HepG2 (cell line): ENCODE data around the gene C3orf18. TPM values are rescaled to one million over a fixed set of nuclear protein-coding genes. Genes with fewer than 3 reads are reported as not detected.
A peak's percentile ranks its signal among the peaks of the same experiment; 100 is the strongest.

Experiments used
- CREM ChIP-seq, 2 experiments: sonication (generic) in 1 of 2; formaldehyde crosslinking in 1 of 2; IDR thresholded peaks; 2 replicates each; pipeline versions ENCODE4 v1.4.0 to v1.6.1; 2016 to 2020; ENCODE audit warnings: antibody characterized with exemption in 1 of 2, mild to moderate bottlenecking in 1 of 2, missing genetic modification reagents in 1 of 2
- GFI1 ChIP-seq: sonication (generic); formaldehyde crosslinking; IDR thresholded peaks from 2 replicates; pipeline ENCODE4 v1.5.0; 2020; ENCODE audit warnings: missing genetic modification reagents, mild to moderate bottlenecking, borderline replicate concordance
- KLF15 ChIP-seq: sonication (generic); formaldehyde crosslinking; IDR thresholded peaks from 2 replicates; pipeline ENCODE4 v1.8.1; 2023; ENCODE audit warnings: borderline replicate concordance, mild to moderate bottlenecking, inconsistent platforms, missing genetic modification reagents, mixed read lengths
- MEIS1 ChIP-seq: sonication (generic); formaldehyde crosslinking; IDR thresholded peaks from 2 replicates; pipeline ENCODE4 v1.9.0; 2021; ENCODE audit warnings: mild to moderate bottlenecking, missing genetic modification reagents, moderate library complexity, borderline replicate concordance
- MYC ChIP-seq: sonication (generic); formaldehyde crosslinking; IDR thresholded peaks from 2 replicates; pipeline ENCODE4 v1.9.0; 2021; ENCODE audit warnings: missing genetic modification reagents, borderline replicate concordance
- NONO ChIP-seq, 2 experiments: fragments of 450-650 bp in 1 of 2; sonication (generic) in 1 of 2; formaldehyde crosslinking in 1 of 2; IDR thresholded peaks in 1 of 2; conservative IDR thresholded peaks in 1 of 2; 2 replicates each; pipeline versions ENCODE4 v1.6.1 to v1.8.0; 2017 to 2022; ENCODE audit warnings: mild to moderate bottlenecking in 1 of 2, missing genetic modification reagents in 1 of 2, moderate library complexity in 1 of 2
- PTBP1 ChIP-seq: fragments of 200-400 bp; formaldehyde crosslinking; IDR thresholded peaks from 2 replicates; pipeline ENCODE4 v1.6.1; 2018; ENCODE audit warnings: low read length, low read depth; ENCODE audit not compliant: poor library complexity, severe bottlenecking
- RBAK ChIP-seq: sonication (generic); formaldehyde crosslinking; IDR thresholded peaks from 2 replicates; pipeline ENCODE4 v1.5.1; 2020; ENCODE audit warnings: mild to moderate bottlenecking, missing genetic modification reagents
- TSC22D2 ChIP-seq: sonication (generic); formaldehyde crosslinking; IDR thresholded peaks from 2 replicates; pipeline ENCODE4 v1.5.1; 2020; ENCODE audit warnings: missing genetic modification reagents, mild to moderate bottlenecking, borderline replicate concordance
- ZNF10 ChIP-seq: sonication (generic); formaldehyde crosslinking; IDR thresholded peaks from 2 replicates; pipeline ENCODE4 v1.4.0; 2020; ENCODE audit warnings: mild to moderate bottlenecking, low read depth, missing genetic modification reagents, borderline replicate concordance
- ZNF337 ChIP-seq: sonication (generic); formaldehyde crosslinking; IDR thresholded peaks from 2 replicates; pipeline ENCODE4 v1.5.1; 2020; ENCODE audit warnings: missing genetic modification reagents, low read depth, mild to moderate bottlenecking, borderline replicate concordance
- ZNF614 ChIP-seq: IDR thresholded peaks from 2 replicates; pipeline ENCODE4 v1.6.1; 2018; ENCODE audit warnings: missing biosample characterization, missing genetic modification reagents, inconsistent platforms, borderline replicate concordance
- ZSCAN9 ChIP-seq: IDR thresholded peaks from 2 replicates; pipeline ENCODE4 v1.6.1; 2016; ENCODE audit warnings: borderline replicate concordance
- polyA plus RNA-seq, 8 experiments: library from polyadenylated mRNA; depleted of rRNA in 3 of 8; stranded (reverse) in 7 of 8; unstranded in 1 of 8; fragments of >200 nt; fragmentation: Illumina TruSeq in 4 of 8; extraction: Trizol in 4 of 8; gene quantifications; 2 replicates each; pipeline versions ENCODE4 v1.2.1 to v1.2.3, GENCODE V29; 2011 to 2016; ENCODE audit warnings: low read depth in 4 of 8, missing spikeins in 1 of 8, mixed read lengths in 1 of 8; ENCODE audit not compliant: insufficient read depth in 1 of 8
- total RNA-seq, 5 experiments: library from RNA; depleted of rRNA; stranded (reverse); fragments of >200 nt; fragmentation: Illumina TruSeq; extraction: Trizol; gene quantifications; 2 replicates each; pipeline ENCODE4 v1.2.3, GENCODE V29; 2016; ENCODE audit warnings: low read depth in 1 of 5
- TF ChIP-seq, protein P1 (sequence below): sonication (generic); formaldehyde crosslinking; IDR thresholded peaks from 2 replicates; pipeline ENCODE4 v1.5.0; 2020; ENCODE audit warnings: missing genetic modification reagents, mild to moderate bottlenecking, borderline replicate concordance
- TF ChIP-seq, protein P2 (sequence below), 2 experiments: sonication (generic) in 1 of 2; formaldehyde crosslinking in 1 of 2; IDR thresholded peaks; 2 replicates each; pipeline versions ENCODE4 v1.6.1 to v1.9.0; 2014 to 2022; ENCODE audit warnings: antibody characterized with exemption in 1 of 2, borderline replicate concordance in 1 of 2, inconsistent platforms in 1 of 2, low read depth in 1 of 2, missing genetic modification reagents in 1 of 2
- TF ChIP-seq, protein P3 (sequence below), 2 experiments: sonication (generic) in 1 of 2; formaldehyde crosslinking in 1 of 2; IDR thresholded peaks; 2 replicates each; pipeline versions ENCODE4 v1.4.0 to v1.6.1; 2018 to 2020; ENCODE audit warnings: missing genetic modification reagents in 2 of 2, borderline replicate concordance in 1 of 2, low read depth in 1 of 2, mild to moderate bottlenecking in 1 of 2, missing biosample characterization in 1 of 2

Gene C3orf18
- total and polyA plus RNA-seq, 2 of the 13 experiments (the other 11 are each of a cell fraction or from before 2014, with no cell fraction given) = 1.6 to 4.8 TPM

DNA sequence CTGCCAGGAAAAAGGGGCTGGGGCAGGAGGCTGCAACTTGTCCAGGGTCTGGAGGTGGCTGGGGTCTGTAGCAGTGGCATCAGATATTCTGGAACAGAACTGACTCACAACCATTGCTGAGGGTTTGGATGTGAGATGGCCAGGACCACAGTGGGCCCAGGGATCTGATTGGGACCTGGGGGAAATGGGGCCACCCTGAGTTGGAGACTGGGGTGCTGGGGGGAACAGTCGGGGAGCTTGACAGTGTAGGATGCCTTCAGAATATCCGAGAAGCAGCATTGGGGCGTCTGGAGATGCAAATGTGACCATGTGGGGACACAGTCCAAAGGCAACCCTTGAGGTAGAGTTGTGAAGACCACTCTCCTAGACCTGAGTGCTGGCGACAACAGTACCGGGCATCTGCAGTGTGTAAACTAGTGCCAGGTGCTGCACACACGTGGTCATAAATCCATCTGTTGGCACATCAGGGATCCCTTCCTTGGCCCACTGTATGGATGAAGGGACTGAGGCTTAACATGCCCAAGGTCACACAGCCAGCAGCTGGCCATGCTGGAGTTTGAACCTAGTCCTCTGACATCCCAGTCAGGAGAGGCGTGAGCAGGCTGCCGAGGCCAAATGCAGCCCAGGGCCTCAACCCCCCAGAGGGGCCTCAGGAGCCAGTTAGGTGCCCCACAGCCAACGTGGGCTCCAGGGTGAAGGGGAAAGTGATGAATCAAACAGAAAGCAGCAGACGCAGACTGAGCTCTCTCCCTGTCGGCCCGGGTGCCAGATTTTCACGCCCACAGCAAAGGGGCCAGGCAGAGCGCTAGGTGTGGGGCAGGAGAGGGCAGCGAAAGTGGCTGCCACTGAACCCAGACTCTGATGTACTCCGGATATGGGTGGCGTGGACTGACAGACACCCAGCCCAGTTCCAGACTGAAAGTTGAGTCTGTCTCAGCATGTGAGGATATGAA lies 20.5 kb upstream of the C3orf18 start (continued):
- TF ChIP-seq CREM (IDR thresholded peaks at IDR 0.05) (no peak; the same call in 1 of the 2 replicates), CREM (CRISPR knock-in tag; IDR thresholded peaks at IDR 0.05) (no peak), ZNF10 (CRISPR knock-in tag) (no peak), ZSCAN9 (CRISPR knock-in tag) (no peak), ZNF337 (no peak), PTBP1 (peak; percentile 49), MEIS1 (CRISPR knock-in tag) (no peak), KLF15 (CRISPR knock-in tag) (no peak), ZNF614 (CRISPR knock-in tag) (no peak), MYC (CRISPR knock-in tag) (peak; percentile 69), TSC22D2 (CRISPR knock-in tag) (no peak), NONO (IDR thresholded peaks at IDR 0.05) (no peak), NONO (CRISPR knock-in tag; conservative IDR thresholded peaks at IDR 0.05) (no peak), RBAK (CRISPR knock-in tag) (no peak), GFI1 (CRISPR knock-in tag) (no peak; the same call in 1 of the 2 replicates)
- TF ChIP-seq, protein P1, sequence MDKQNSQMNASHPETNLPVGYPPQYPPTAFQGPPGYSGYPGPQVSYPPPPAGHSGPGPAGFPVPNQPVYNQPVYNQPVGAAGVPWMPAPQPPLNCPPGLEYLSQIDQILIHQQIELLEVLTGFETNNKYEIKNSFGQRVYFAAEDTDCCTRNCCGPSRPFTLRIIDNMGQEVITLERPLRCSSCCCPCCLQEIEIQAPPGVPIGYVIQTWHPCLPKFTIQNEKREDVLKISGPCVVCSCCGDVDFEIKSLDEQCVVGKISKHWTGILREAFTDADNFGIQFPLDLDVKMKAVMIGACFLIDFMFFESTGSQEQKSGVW (CRISPR knock-in tag) = no peak
- TF ChIP-seq, protein P2, sequence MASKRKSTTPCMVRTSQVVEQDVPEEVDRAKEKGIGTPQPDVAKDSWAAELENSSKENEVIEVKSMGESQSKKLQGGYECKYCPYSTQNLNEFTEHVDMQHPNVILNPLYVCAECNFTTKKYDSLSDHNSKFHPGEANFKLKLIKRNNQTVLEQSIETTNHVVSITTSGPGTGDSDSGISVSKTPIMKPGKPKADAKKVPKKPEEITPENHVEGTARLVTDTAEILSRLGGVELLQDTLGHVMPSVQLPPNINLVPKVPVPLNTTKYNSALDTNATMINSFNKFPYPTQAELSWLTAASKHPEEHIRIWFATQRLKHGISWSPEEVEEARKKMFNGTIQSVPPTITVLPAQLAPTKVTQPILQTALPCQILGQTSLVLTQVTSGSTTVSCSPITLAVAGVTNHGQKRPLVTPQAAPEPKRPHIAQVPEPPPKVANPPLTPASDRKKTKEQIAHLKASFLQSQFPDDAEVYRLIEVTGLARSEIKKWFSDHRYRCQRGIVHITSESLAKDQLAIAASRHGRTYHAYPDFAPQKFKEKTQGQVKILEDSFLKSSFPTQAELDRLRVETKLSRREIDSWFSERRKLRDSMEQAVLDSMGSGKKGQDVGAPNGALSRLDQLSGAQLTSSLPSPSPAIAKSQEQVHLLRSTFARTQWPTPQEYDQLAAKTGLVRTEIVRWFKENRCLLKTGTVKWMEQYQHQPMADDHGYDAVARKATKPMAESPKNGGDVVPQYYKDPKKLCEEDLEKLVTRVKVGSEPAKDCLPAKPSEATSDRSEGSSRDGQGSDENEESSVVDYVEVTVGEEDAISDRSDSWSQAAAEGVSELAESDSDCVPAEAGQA (IDR thresholded peaks at IDR 0.05; ENCODE audit: low read depth) = no peak
- TF ChIP-seq, protein P2 (CRISPR knock-in tag; IDR thresholded peaks at IDR 0.05; ENCODE audit: borderline replicate concordance) = 0 out of 2 replicates have a peak, but pooled peaks have one; percentile 35
- TF ChIP-seq, protein P3, sequence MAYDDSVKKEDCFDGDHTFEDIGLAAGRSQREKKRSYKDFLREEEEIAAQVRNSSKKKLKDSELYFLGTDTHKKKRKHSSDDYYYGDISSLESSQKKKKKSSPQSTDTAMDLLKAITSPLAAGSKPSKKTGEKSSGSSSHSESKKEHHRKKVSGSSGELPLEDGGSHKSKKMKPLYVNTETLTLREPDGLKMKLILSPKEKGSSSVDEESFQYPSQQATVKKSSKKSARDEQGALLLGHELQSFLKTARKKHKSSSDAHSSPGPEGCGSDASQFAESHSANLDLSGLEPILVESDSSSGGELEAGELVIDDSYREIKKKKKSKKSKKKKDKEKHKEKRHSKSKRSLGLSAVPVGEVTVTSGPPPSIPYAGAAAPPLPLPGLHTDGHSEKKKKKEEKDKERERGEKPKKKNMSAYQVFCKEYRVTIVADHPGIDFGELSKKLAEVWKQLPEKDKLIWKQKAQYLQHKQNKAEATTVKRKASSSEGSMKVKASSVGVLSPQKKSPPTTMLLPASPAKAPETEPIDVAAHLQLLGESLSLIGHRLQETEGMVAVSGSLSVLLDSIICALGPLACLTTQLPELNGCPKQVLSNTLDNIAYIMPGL (CRISPR knock-in tag; IDR thresholded peaks at IDR 0.05; ENCODE audit: borderline replicate concordance in 1 of 2, low read depth in 1 of 2) = peak; percentile 2 to 24; a peak in 1 of 4 replicates
